Measurements from ENCODE around the gene SOD3.

Gene SOD3

GRCh38 chr4:24806206-24806990, 11.0 kb downstream of the SOD3 start:
- H3K4me1 ChIP-seq (ENCODE audit: control insufficient read depth, insufficient read depth, low read length), result no peaks in the 10 kb centered on the region
- no peaks in the 10 kb centered on the region for H3K9me3 ChIP-seq (ENCODE audit: control insufficient read depth, insufficient read depth, low read depth, low read length)
- CTCF ChIA-PET, result no interaction called here
- H3K36me3 ChIP-seq (ENCODE audit: control insufficient read depth in 2 of 2, insufficient read depth in 1 of 2, low read length in 2 of 2), result no peaks in the 10 kb centered on the region
- TF ChIP-seq ZNF404 (tag by site-specific recombination; IDR thresholded peaks at IDR 0.05), result no peak
- no peak for TF ChIP-seq SCRT2 (tag by site-specific recombination; IDR thresholded peaks at IDR 0.05)
- no peak for TF ChIP-seq ZNF23 (tag by site-specific recombination; IDR thresholded peaks at IDR 0.05; ENCODE audit: borderline replicate concordance)
- no peak for TF ChIP-seq ZNF585B (tag by site-specific recombination; IDR thresholded peaks at IDR 0.05)
- no peak for TF ChIP-seq ZBTB8A (tag by site-specific recombination; IDR thresholded peaks at IDR 0.05)
- no peak for TF ChIP-seq ZNF791 (tag by site-specific recombination; IDR thresholded peaks at IDR 0.05)
- no peak for TF ChIP-seq SALL2 (tag by site-specific recombination; IDR thresholded peaks at IDR 0.05; ENCODE audit: borderline replicate concordance)
- TF ChIP-seq SP2 (tag by site-specific recombination; IDR thresholded peaks at IDR 0.05), result no peak
- TF ChIP-seq INSM2 (tag by site-specific recombination; IDR thresholded peaks at IDR 0.05), result no peak
- TF ChIP-seq ZNF513 (tag by site-specific recombination; IDR thresholded peaks at IDR 0.05), result no peak
- TF ChIP-seq, protein P1, sequence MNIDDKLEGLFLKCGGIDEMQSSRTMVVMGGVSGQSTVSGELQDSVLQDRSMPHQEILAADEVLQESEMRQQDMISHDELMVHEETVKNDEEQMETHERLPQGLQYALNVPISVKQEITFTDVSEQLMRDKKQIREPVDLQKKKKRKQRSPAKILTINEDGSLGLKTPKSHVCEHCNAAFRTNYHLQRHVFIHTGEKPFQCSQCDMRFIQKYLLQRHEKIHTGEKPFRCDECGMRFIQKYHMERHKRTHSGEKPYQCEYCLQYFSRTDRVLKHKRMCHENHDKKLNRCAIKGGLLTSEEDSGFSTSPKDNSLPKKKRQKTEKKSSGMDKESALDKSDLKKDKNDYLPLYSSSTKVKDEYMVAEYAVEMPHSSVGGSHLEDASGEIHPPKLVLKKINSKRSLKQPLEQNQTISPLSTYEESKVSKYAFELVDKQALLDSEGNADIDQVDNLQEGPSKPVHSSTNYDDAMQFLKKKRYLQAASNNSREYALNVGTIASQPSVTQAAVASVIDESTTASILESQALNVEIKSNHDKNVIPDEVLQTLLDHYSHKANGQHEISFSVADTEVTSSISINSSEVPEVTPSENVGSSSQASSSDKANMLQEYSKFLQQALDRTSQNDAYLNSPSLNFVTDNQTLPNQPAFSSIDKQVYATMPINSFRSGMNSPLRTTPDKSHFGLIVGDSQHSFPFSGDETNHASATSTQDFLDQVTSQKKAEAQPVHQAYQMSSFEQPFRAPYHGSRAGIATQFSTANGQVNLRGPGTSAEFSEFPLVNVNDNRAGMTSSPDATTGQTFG (tag by site-specific recombination; IDR thresholded peaks at IDR 0.05; ENCODE audit: borderline replicate concordance), result no peak
- TF ChIP-seq ZBTB17 (tag by site-specific recombination; IDR thresholded peaks at IDR 0.05), result no peak
- TF ChIP-seq, protein P2, sequence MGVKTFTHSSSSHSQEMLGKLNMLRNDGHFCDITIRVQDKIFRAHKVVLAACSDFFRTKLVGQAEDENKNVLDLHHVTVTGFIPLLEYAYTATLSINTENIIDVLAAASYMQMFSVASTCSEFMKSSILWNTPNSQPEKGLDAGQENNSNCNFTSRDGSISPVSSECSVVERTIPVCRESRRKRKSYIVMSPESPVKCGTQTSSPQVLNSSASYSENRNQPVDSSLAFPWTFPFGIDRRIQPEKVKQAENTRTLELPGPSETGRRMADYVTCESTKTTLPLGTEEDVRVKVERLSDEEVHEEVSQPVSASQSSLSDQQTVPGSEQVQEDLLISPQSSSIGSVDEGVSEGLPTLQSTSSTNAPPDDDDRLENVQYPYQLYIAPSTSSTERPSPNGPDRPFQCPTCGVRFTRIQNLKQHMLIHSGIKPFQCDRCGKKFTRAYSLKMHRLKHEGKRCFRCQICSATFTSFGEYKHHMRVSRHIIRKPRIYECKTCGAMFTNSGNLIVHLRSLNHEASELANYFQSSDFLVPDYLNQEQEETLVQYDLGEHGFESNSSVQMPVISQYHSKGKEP (tag by site-specific recombination; IDR thresholded peaks at IDR 0.05), result no peak
- no peak for TF ChIP-seq YY1 (tag by site-specific recombination; IDR thresholded peaks at IDR 0.05)
- H3K27ac ChIP-seq (ENCODE audit: extremely low read depth, low read depth, low read length), result no peak overlapping the region
- POLR2A ChIA-PET, result no interaction called here
- no peak overlapping the region for H3K4me3 ChIP-seq (ENCODE audit: low read depth, low read length)

DNA sequence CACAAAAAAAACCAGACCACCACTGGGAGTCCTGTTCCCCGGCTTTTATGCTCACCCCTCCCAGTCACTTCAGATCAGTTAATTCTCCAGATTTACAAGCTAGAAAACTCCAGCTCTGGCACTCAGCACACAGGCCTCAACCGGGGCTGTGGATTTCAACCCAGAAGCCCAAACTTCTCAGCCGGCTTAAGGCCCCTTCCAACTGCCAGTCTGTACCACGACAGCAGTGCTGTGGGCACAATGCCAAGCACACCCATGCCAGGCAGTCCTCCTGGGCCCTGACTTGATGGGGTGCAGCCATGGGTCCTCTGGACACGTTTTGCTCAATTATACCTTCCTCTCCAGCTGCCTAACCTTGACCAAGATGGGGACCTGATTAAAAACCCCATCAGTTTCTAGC, 12.2 kb downstream of the SOD3 start:
- Histone ChIP-seq H3K4me3 (ENCODE audit: low read depth, low read length) (no peak overlapping the region), H3K36me3 (ENCODE audit: control insufficient read depth in 2 of 2, insufficient read depth in 1 of 2, low read length in 2 of 2) (no peaks in the 10 kb centered on the region), H3K4me1 (ENCODE audit: control insufficient read depth, insufficient read depth, low read length) (no peaks in the 10 kb centered on the region), H3K9me3 (ENCODE audit: control insufficient read depth, insufficient read depth, low read depth, low read length) (no peaks in the 10 kb centered on the region), H3K27ac (ENCODE audit: extremely low read depth, low read depth, low read length) (no peak overlapping the region)
- POLR2A ChIA-PET, result no interaction called here
- CTCF ChIA-PET, result interaction anchor here (0.6 kb wide), 1 partner anchor 49 kb away, joined by 3 read pairs; no protein-coding TSS in a partner anchor
- TF ChIP-seq, protein P3, sequence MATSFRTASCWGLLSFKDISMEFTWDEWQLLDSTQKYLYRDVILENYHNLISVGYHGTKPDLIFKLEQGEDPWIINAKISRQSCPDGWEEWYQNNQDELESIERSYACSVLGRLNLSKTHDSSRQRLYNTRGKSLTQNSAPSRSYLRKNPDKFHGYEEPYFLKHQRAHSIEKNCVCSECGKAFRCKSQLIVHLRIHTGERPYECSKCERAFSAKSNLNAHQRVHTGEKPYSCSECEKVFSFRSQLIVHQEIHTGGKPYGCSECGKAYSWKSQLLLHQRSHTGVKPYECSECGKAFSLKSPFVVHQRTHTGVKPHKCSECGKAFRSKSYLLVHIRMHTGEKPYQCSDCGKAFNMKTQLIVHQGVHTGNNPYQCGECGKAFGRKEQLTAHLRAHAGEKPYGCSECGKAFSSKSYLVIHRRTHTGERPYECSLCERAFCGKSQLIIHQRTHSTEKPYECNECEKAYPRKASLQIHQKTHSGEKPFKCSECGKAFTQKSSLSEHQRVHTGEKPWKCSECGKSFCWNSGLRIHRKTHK (tag by site-specific recombination; IDR thresholded peaks at IDR 0.05), result no peak
- TF ChIP-seq ZSCAN30 (tag by site-specific recombination; IDR thresholded peaks at IDR 0.05), result no peak
- no peak for TF ChIP-seq ZNF391 (tag by site-specific recombination; IDR thresholded peaks at IDR 0.05; ENCODE audit: borderline replicate concordance, low read depth)
- TF ChIP-seq, protein P4, sequence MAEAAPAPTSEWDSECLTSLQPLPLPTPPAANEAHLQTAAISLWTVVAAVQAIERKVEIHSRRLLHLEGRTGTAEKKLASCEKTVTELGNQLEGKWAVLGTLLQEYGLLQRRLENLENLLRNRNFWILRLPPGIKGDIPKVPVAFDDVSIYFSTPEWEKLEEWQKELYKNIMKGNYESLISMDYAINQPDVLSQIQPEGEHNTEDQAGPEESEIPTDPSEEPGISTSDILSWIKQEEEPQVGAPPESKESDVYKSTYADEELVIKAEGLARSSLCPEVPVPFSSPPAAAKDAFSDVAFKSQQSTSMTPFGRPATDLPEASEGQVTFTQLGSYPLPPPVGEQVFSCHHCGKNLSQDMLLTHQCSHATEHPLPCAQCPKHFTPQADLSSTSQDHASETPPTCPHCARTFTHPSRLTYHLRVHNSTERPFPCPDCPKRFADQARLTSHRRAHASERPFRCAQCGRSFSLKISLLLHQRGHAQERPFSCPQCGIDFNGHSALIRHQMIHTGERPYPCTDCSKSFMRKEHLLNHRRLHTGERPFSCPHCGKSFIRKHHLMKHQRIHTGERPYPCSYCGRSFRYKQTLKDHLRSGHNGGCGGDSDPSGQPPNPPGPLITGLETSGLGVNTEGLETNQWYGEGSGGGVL (tag by site-specific recombination; IDR thresholded peaks at IDR 0.05), result no peak
- TF ChIP-seq ZFP3 (tag by site-specific recombination; IDR thresholded peaks at IDR 0.05; ENCODE audit: low read depth), result no peak
- TF ChIP-seq ZNF610 (tag by site-specific recombination; IDR thresholded peaks at IDR 0.05; ENCODE audit: borderline replicate concordance), result no peak
- no peak for TF ChIP-seq ZNF473 (tag by site-specific recombination; IDR thresholded peaks at IDR 0.05)
- no peak for TF ChIP-seq ZNF266 (tag by site-specific recombination; IDR thresholded peaks at IDR 0.05; ENCODE audit: low read depth)
- no peak for TF ChIP-seq ZNF843 (tag by site-specific recombination; IDR thresholded peaks at IDR 0.05)

All from HEK293 (cell line).